ENCODE results near the gene RTN4RL1.

The RTN4RL1 gene

GRCh38 chr17:2012499-2012898, 12.6 kb downstream of the RTN4RL1 start:
- Histone ChIP-seq H2BK5ac (ENCODE audit: low read depth, low read length, poor library complexity, severe bottlenecking) (no peak overlapping the region), H2BK15ac (ENCODE audit: low read depth, poor library complexity, severe bottlenecking) (no peak overlapping the region), H3K9ac (ENCODE audit: low read length) (peak overlapping the region; percentile 60), H3K4me3 (ENCODE audit: insufficient read depth in 1 of 2, low read depth in 1 of 2, low read length in 2 of 2) (peak overlapping the region in 1 of 2 experiments; percentile 58), H3K36me3 (ENCODE audit: control insufficient read depth in 1 of 2, insufficient read depth in 2 of 2, low read depth in 1 of 2, low read length in 2 of 2) (peaks cover 0 to 3% of the 10 kb centered on the region in 2 experiments), H3K27ac (ENCODE audit: low read length, poor library complexity, severe bottlenecking) (no peak overlapping the region), H3K27me3 (ENCODE audit: control insufficient read depth in 1 of 2, insufficient read depth in 1 of 2, low read length in 2 of 2) (peaks cover 21 to 25% of the 10 kb centered on the region in 2 experiments), H3K18ac (ENCODE audit: low read depth in 1 of 2, low read length in 2 of 2) (no peak overlapping the region), H4K91ac (ENCODE audit: low read length) (no peak overlapping the region), H3K9me3 (ENCODE audit: control insufficient read depth, low read length) (no peaks in the 10 kb centered on the region), H2AK5ac (ENCODE audit: low read length, severe bottlenecking) (no peak overlapping the region), H3K23ac (ENCODE audit: low read length in 2 of 2) (no peak overlapping the region), H2AFZ (ENCODE audit: low read depth, low read length) (no peak overlapping the region), H3K4ac (ENCODE audit: low read depth in 1 of 2, low read length in 2 of 2) (no peak overlapping the region), H3K4me1 (ENCODE audit: control insufficient read depth, insufficient read depth, low read depth, low read length) (peaks cover 19% of the 10 kb centered on the region), H2BK120ac (ENCODE audit: low read depth, low read length) (no peak overlapping the region), H2BK12ac (ENCODE audit: low read length in 2 of 2) (no peak overlapping the region), H3K14ac (ENCODE audit: low read length in 2 of 2) (no peak overlapping the region), H3K79me1 (replicated peaks; ENCODE audit: low read length, poor library complexity, severe bottlenecking) (no peaks in the 10 kb centered on the region), H3K4me2 (ENCODE audit: low read length, poor library complexity, severe bottlenecking) (no peak overlapping the region), H4K8ac (ENCODE audit: low read length) (no peak overlapping the region)
- WGBS, result 100% methylated on average over 3 of the region's 4 CpGs
- no peak for DNase-seq

GRCh38 chr17:2011411-2012371, 13.4 kb downstream of the RTN4RL1 start:
- Histone ChIP-seq H3K36me3 (ENCODE audit: control insufficient read depth in 1 of 2, insufficient read depth in 2 of 2, low read depth in 1 of 2, low read length in 2 of 2) (peaks cover 0 to 3% of the 10 kb centered on the region in 2 experiments), H3K9me3 (ENCODE audit: control insufficient read depth, low read length) (no peaks in the 10 kb centered on the region), H3K4me3 (ENCODE audit: insufficient read depth in 1 of 2, low read depth in 1 of 2, low read length in 2 of 2) (peak overlapping the region in 1 of 2 experiments; percentile 58), H2AK5ac (ENCODE audit: low read length, severe bottlenecking) (no peak overlapping the region), H3K79me1 (replicated peaks; ENCODE audit: low read length, poor library complexity, severe bottlenecking) (no peaks in the 10 kb centered on the region), H3K27me3 (ENCODE audit: control insufficient read depth in 1 of 2, insufficient read depth in 1 of 2, low read length in 2 of 2) (peaks cover 13 to 17% of the 10 kb centered on the region in 2 experiments), H3K9ac (ENCODE audit: low read length) (peak overlapping the region; percentile 60), H3K4ac (ENCODE audit: low read depth in 1 of 2, low read length in 2 of 2) (no peak overlapping the region), H2AFZ (ENCODE audit: low read depth, low read length) (no peak overlapping the region), H3K23ac (ENCODE audit: low read length in 2 of 2) (no peak overlapping the region), H2BK15ac (ENCODE audit: low read depth, poor library complexity, severe bottlenecking) (peak overlapping the region; percentile 62), H2BK12ac (ENCODE audit: low read length in 2 of 2) (no peak overlapping the region), H2BK5ac (ENCODE audit: low read depth, low read length, poor library complexity, severe bottlenecking) (no peak overlapping the region), H4K8ac (ENCODE audit: low read length) (no peak overlapping the region), H3K4me2 (ENCODE audit: low read length, poor library complexity, severe bottlenecking) (no peak overlapping the region), H3K14ac (ENCODE audit: low read length in 2 of 2) (no peak overlapping the region), H3K4me1 (ENCODE audit: control insufficient read depth, insufficient read depth, low read depth, low read length) (peaks cover 16% of the 10 kb centered on the region), H3K27ac (ENCODE audit: low read length, poor library complexity, severe bottlenecking) (peak overlapping the region; percentile 12), H4K91ac (ENCODE audit: low read length) (peak overlapping the region; percentile 11), H3K18ac (ENCODE audit: low read depth in 1 of 2, low read length in 2 of 2) (no peak overlapping the region), H2BK120ac (ENCODE audit: low read depth, low read length) (no peak overlapping the region)
- 36% methylated on average over 24 of the region's 24 CpGs for WGBS
- no peak for DNase-seq

GRCh38 chr17:2009737-2010136, 15.4 kb downstream of the RTN4RL1 start:
- Histone ChIP-seq H2AK5ac (ENCODE audit: low read length, severe bottlenecking) (no peak overlapping the region), H3K4me1 (ENCODE audit: control insufficient read depth, insufficient read depth, low read depth, low read length) (peaks cover 13% of the 10 kb centered on the region), H2BK15ac (ENCODE audit: low read depth, poor library complexity, severe bottlenecking) (no peak overlapping the region), H3K4me2 (ENCODE audit: low read length, poor library complexity, severe bottlenecking) (no peak overlapping the region), H3K9ac (ENCODE audit: low read length) (no peak overlapping the region), H3K36me3 (ENCODE audit: control insufficient read depth in 1 of 2, insufficient read depth in 2 of 2, low read depth in 1 of 2, low read length in 2 of 2) (no peaks in the 10 kb centered on the region), H3K27ac (ENCODE audit: low read length, poor library complexity, severe bottlenecking) (no peak overlapping the region), H4K91ac (ENCODE audit: low read length) (no peak overlapping the region), H3K4ac (ENCODE audit: low read depth in 1 of 2, low read length in 2 of 2) (no peak overlapping the region), H3K14ac (ENCODE audit: low read length in 2 of 2) (no peak overlapping the region), H3K79me1 (replicated peaks; ENCODE audit: low read length, poor library complexity, severe bottlenecking) (no peaks in the 10 kb centered on the region), H3K9me3 (ENCODE audit: control insufficient read depth, low read length) (no peaks in the 10 kb centered on the region), H4K8ac (ENCODE audit: low read length) (no peak overlapping the region), H2BK5ac (ENCODE audit: low read depth, low read length, poor library complexity, severe bottlenecking) (no peak overlapping the region), H2BK12ac (ENCODE audit: low read length in 2 of 2) (no peak overlapping the region), H3K18ac (ENCODE audit: low read depth in 1 of 2, low read length in 2 of 2) (no peak overlapping the region), H2BK120ac (ENCODE audit: low read depth, low read length) (no peak overlapping the region), H3K27me3 (ENCODE audit: control insufficient read depth in 1 of 2, insufficient read depth in 1 of 2, low read length in 2 of 2) (peaks cover 0 to 3% of the 10 kb centered on the region in 2 experiments), H3K4me3 (ENCODE audit: insufficient read depth in 1 of 2, low read depth in 1 of 2, low read length in 2 of 2) (no peak overlapping the region), H2AFZ (ENCODE audit: low read depth, low read length) (no peak overlapping the region), H3K23ac (ENCODE audit: low read length in 2 of 2) (no peak overlapping the region)
- DNase-seq, result no peak
- 93% methylated on average over 10 of the region's 10 CpGs for WGBS

GRCh38 chr17:2008332-2009126, 16.6 kb downstream of the RTN4RL1 start:
- Histone ChIP-seq H2BK5ac (ENCODE audit: low read depth, low read length, poor library complexity, severe bottlenecking) (no peak overlapping the region), H2AFZ (ENCODE audit: low read depth, low read length) (no peak overlapping the region), H2AK5ac (ENCODE audit: low read length, severe bottlenecking) (peak overlapping the region; percentile 31), H4K91ac (ENCODE audit: low read length) (no peak overlapping the region), H3K4me3 (ENCODE audit: insufficient read depth in 1 of 2, low read depth in 1 of 2, low read length in 2 of 2) (no peak overlapping the region), H3K23ac (ENCODE audit: low read length in 2 of 2) (no peak overlapping the region), H3K4me2 (ENCODE audit: low read length, poor library complexity, severe bottlenecking) (no peak overlapping the region), H3K36me3 (ENCODE audit: control insufficient read depth in 1 of 2, insufficient read depth in 2 of 2, low read depth in 1 of 2, low read length in 2 of 2) (no peaks in the 10 kb centered on the region), H2BK120ac (ENCODE audit: low read depth, low read length) (no peak overlapping the region), H3K18ac (ENCODE audit: low read depth in 1 of 2, low read length in 2 of 2) (no peak overlapping the region), H2BK15ac (ENCODE audit: low read depth, poor library complexity, severe bottlenecking) (no peak overlapping the region), H3K14ac (ENCODE audit: low read length in 2 of 2) (no peak overlapping the region), H2BK12ac (ENCODE audit: low read length in 2 of 2) (no peak overlapping the region), H3K9me3 (ENCODE audit: control insufficient read depth, low read length) (no peaks in the 10 kb centered on the region), H3K4me1 (ENCODE audit: control insufficient read depth, insufficient read depth, low read depth, low read length) (peaks cover 12% of the 10 kb centered on the region), H3K27me3 (ENCODE audit: control insufficient read depth in 1 of 2, insufficient read depth in 1 of 2, low read length in 2 of 2) (no peaks in the 10 kb centered on the region), H3K4ac (ENCODE audit: low read depth in 1 of 2, low read length in 2 of 2) (no peak overlapping the region), H3K9ac (ENCODE audit: low read length) (no peak overlapping the region), H4K8ac (ENCODE audit: low read length) (no peak overlapping the region), H3K79me1 (replicated peaks; ENCODE audit: low read length, poor library complexity, severe bottlenecking) (no peaks in the 10 kb centered on the region), H3K27ac (ENCODE audit: low read length, poor library complexity, severe bottlenecking) (no peak overlapping the region)
- no peak for DNase-seq
- WGBS, result 93% methylated on average over 15 of the region's 15 CpGs

Measured in mesenchymal stem cell (in vitro differentiated cells and primary cell).